ENCODE data around the gene LTBP1. TPM values are rescaled to one million over a fixed set of nuclear protein-coding genes. Genes with fewer than 3 reads are reported as not detected.

LTBP1 gene
- total RNA-seq, 4 donors from 2014 or later, result 3.8 to 20.8 (median 11.3) TPM

DNA sequence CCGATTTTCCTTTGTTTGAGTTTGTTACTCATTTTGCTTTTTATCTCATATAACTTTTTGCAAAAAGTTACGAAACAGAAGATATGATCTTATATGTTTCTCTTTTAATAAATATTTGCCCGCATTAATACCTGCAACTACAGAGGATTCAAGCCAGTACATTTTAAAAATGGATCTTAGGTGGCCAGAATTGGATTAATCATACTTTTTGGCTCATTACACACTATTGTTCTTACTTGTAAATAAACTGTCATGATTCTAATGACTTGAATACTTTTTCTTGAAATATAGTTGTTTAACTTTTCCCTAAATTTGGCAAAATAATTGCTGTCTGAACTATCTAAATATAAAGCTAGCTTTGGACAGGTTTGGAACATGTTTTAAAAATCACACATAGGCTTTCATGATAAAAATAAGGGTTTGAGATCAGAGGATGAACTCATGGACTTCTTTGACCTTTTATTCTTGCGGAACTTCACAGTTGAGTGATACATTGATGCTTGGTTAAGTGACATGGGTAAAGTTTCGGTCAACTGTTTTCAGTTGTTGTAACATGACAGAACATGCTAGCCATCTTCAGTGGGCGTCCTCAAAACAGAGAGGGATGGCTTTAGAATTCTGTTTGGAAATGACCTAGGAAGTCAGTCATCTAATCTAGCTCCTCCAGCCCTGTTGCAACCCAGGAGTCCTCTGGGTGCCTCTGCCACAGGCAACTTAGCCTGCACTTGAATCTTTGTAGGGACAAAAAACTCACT lies 44.5 kb downstream of the LTBP1 start:
- intact Hi-C loops (cut with DNase I; ENCODE audit: low total_unique reads), result no loop called here
- 74 to 77% methylated on average over 6 of the region's 6 CpGs for WGBS, 2 donors
- DNase-seq (ENCODE audit: low spot score in 2 of 2), result no peak
- TF ChIP-seq, protein P1, sequence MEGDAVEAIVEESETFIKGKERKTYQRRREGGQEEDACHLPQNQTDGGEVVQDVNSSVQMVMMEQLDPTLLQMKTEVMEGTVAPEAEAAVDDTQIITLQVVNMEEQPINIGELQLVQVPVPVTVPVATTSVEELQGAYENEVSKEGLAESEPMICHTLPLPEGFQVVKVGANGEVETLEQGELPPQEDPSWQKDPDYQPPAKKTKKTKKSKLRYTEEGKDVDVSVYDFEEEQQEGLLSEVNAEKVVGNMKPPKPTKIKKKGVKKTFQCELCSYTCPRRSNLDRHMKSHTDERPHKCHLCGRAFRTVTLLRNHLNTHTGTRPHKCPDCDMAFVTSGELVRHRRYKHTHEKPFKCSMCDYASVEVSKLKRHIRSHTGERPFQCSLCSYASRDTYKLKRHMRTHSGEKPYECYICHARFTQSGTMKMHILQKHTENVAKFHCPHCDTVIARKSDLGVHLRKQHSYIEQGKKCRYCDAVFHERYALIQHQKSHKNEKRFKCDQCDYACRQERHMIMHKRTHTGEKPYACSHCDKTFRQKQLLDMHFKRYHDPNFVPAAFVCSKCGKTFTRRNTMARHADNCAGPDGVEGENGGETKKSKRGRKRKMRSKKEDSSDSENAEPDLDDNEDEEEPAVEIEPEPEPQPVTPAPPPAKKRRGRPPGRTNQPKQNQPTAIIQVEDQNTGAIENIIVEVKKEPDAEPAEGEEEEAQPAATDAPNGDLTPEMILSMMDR (IDR thresholded peaks at IDR 0.05), result no peak
- no peak for TF ChIP-seq POLR2A (IDR thresholded peaks at IDR 0.05)
- no peak overlapping the region for H3K4me3 ChIP-seq (ENCODE audit: low read depth, poor library complexity, severe bottlenecking)

DNA sequence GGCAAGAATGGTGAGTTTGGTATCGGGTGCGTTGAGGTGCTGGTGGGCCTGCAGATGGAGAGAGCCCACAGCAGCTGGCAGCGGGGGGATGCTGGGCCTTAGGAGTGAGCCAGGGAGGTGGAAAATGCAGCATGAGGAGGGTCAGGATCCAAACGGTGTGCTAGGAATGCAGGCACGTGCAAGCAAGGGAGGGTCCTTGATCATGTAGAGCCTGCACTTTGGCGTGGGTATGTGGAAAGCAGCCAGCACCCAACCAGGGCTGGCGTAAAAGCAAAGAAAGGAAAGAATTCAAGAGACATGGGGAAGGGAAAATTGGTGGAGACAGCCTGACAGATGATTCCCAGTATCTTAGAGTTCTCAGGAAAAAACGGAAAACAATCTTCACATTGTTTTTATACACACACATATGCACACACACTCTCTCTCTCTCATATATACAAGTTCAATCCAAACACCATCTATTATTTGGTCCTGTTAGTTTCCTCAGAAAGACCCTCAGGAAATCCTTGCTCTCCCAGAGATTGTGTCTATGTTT lies 46.3 kb downstream of the LTBP1 start:
- TF ChIP-seq POLR2A (IDR thresholded peaks at IDR 0.05), result no peak
- TF ChIP-seq, protein P1 (IDR thresholded peaks at IDR 0.05), result no peak
- no peak overlapping the region for H3K4me3 ChIP-seq (ENCODE audit: low read depth, poor library complexity, severe bottlenecking)
- no peak for DNase-seq (ENCODE audit: low spot score in 2 of 2)
- intact Hi-C loops (cut with DNase I; ENCODE audit: low total_unique reads), result no loop called here
- WGBS, 2 donors, result 56 to 61% methylated on average over 8 of the region's 8 CpGs

DNA sequence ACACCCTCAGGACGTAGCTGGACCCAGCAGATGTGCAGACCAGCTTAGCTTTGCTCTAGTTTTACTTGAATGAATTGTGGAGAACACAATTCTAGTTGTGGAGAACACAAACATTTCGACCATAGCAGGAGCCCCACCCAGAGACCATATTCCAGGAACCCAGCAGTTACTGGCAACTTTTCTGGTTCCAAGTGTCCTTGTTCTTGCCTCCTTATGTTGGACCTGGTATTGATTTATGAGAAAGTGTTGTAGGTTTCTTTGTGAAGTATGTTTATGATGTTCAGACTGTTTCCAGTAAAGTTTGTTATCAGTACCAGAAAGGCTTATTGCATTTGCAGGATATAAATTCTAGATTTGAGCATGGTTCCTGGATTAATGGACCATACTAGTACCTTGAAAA lies 51.0 kb downstream of the LTBP1 start:
- WGBS, 2 donors, result 61 to 72% methylated on average over 2 of the region's 2 CpGs
- TF ChIP-seq POLR2A (IDR thresholded peaks at IDR 0.05), result no peak
- TF ChIP-seq, protein P1 (IDR thresholded peaks at IDR 0.05), result no peak
- no peak overlapping the region for H3K4me3 ChIP-seq (ENCODE audit: low read depth, poor library complexity, severe bottlenecking)
- intact Hi-C loops (cut with DNase I; ENCODE audit: low total_unique reads), result no loop called here
- DNase-seq (ENCODE audit: low spot score in 2 of 2), result no peak

DNA sequence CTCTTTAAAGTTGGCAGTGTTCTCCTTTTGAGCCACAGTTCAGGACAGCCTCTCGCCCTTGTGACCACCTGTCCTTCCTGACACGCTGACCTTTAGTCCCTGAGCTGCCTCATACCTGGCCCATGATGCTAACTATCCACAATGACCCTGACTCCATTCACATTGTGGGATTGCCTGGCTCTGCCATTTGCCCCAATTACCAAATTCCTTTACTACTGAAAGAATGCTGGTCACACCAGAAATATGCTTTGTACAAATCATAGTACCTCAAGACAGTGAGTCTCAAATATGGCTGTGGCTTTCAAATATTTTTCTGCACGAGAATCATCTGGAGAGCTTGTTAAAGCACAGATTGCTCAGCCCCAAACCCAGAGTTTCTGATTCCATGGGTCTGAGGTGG lies 54.2 kb downstream of the LTBP1 start:
- WGBS, 2 donors, result 64% methylated on average over 3 of the region's 3 CpGs; no CpG with 5 or more reads in 1 of the 2 donors
- intact Hi-C loops (cut with DNase I; ENCODE audit: low total_unique reads), result no loop called here
- TF ChIP-seq, protein P1 (IDR thresholded peaks at IDR 0.05), result no peak
- no peak for TF ChIP-seq POLR2A (IDR thresholded peaks at IDR 0.05)
- no peak for DNase-seq (ENCODE audit: low spot score in 2 of 2)
- H3K4me3 ChIP-seq (ENCODE audit: low read depth, poor library complexity, severe bottlenecking), result no peak overlapping the region

DNA sequence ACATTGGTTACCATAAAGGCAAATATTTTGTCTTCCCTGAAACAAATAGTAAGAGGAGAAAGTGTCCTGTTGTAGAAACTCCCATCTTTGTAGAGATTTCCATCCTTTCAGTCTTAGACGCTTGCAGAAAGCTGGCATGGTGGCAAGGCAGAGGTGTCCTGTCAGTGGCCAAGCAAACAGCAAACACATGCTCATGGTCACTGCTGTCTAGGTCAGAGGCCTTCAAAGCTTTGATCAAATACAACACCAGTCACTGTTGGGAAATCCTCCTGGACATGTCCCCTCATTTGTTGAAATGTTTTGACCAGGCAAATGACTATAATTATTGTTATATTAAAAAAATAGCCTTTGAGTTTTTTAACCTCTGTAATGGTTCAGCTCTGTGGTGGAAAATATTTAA lies 55.1 kb downstream of the LTBP1 start:
- DNase-seq (ENCODE audit: low spot score in 2 of 2), result no peak
- 92% methylated on average over 1 of the region's 1 CpG; no CpG with 5 or more reads in 1 of the 2 donors for WGBS, 2 donors
- no peak for TF ChIP-seq POLR2A (IDR thresholded peaks at IDR 0.05)
- TF ChIP-seq, protein P1 (IDR thresholded peaks at IDR 0.05), result no peak
- intact Hi-C loops (cut with DNase I; ENCODE audit: low total_unique reads), result no loop called here
- no peak overlapping the region for H3K4me3 ChIP-seq (ENCODE audit: low read depth, poor library complexity, severe bottlenecking)

All from lower leg skin (tissue), 4 donors.